Neural crest cell (in vitro differentiated cells): ENCODE results near the gene TSPAN31. TPM values are rescaled to one million over a fixed set of nuclear protein-coding genes. Genes with fewer than 3 reads are reported as not detected.
A peak's percentile ranks its signal among the peaks of the same experiment; 100 is the strongest.

ENCODE experiments used
- DNase-seq: peaks from one replicate; pipeline ENCODE4 v3.0.0; 2021; ENCODE audit warnings: low read depth, mixed read lengths, low spot score
- H3K27ac Mint-ChIP-seq: one replicate; pipeline ENCODE4 v1.8.0; 2021; ENCODE audit warnings: mild to moderate bottlenecking, mixed read lengths; ENCODE audit not compliant: unreplicated experiment
- H3K27me3 Mint-ChIP-seq: 2 replicates; pipeline ENCODE4 v1.8.0; 2021; ENCODE audit warnings: low read depth, mild to moderate bottlenecking, mixed read lengths
- H3K36me3 Mint-ChIP-seq: 2 replicates; pipeline ENCODE4 v1.8.0; 2021; ENCODE audit warnings: low read depth, mild to moderate bottlenecking, mixed read lengths
- H3K4me1 Mint-ChIP-seq: 2 replicates; pipeline ENCODE4 v1.8.0; 2021; ENCODE audit warnings: mixed read lengths
- H3K4me3 Mint-ChIP-seq: one replicate; pipeline ENCODE4 v1.8.0; 2021; ENCODE audit warnings: mild to moderate bottlenecking, mixed read lengths
- H3K9me3 Mint-ChIP-seq: 2 replicates; pipeline ENCODE4 v1.8.0; 2021; ENCODE audit warnings: mixed read lengths
- total RNA-seq: library from RNA; stranded (reverse); gene quantifications from 2 replicates; pipeline ENCODE4 v1.2.1, GENCODE V29; 2021
- TF ChIP-seq, protein P1 (sequence below): fragments of 200-600 bp; sonication (generic); conservative IDR thresholded peaks from 2 replicates; pipeline ENCODE4 v1.5.0; 2021; ENCODE audit warnings: antibody characterized with exemption, mild to moderate bottlenecking

The TSPAN31 gene
- total RNA-seq, 1 donor from 2014 or later: 26.9 TPM

DNA sequence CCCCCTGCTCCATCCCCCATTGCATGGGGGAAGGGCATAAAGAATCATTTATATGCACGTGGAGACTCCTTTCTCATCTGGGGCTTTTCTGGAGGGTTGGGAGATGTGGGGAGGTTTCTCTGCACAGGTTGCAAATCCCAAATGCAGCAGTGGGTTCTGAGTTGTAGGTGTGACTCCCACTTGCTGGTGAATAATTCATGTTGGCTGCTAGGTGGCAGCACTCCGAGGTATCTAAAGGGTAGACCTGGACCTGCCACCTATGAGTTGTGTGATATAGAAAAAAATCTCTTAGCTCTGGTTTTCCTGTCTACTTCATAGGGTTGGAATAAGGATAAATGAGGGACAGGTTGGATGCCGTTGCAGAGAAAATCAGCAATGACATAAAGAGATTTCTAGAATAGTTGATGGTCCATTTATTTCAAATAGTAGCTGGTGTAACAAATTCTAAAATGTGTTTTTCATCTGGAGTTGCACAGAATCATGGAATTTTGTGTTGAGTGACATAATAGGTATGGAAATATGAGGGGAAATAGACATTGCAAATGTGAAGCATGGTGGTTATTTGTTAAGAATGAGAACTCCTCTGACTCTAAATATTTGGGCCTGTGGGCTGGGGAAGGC, 14.6 kb downstream of the TSPAN31 start:
- Mint-ChIP-seq H3K4me3 (peak overlapping the region; percentile 82), H3K4me1 (peaks cover 14% of the 10 kb centered on the region), H3K27ac (no peak overlapping the region), H3K36me3 (peaks cover 2% of the 10 kb centered on the region), H3K27me3 (peaks cover 73% of the 10 kb centered on the region), H3K9me3 (no peaks in the 10 kb centered on the region)
- DNase-seq: no peak
- TF ChIP-seq, protein P1, sequence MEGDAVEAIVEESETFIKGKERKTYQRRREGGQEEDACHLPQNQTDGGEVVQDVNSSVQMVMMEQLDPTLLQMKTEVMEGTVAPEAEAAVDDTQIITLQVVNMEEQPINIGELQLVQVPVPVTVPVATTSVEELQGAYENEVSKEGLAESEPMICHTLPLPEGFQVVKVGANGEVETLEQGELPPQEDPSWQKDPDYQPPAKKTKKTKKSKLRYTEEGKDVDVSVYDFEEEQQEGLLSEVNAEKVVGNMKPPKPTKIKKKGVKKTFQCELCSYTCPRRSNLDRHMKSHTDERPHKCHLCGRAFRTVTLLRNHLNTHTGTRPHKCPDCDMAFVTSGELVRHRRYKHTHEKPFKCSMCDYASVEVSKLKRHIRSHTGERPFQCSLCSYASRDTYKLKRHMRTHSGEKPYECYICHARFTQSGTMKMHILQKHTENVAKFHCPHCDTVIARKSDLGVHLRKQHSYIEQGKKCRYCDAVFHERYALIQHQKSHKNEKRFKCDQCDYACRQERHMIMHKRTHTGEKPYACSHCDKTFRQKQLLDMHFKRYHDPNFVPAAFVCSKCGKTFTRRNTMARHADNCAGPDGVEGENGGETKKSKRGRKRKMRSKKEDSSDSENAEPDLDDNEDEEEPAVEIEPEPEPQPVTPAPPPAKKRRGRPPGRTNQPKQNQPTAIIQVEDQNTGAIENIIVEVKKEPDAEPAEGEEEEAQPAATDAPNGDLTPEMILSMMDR: peak; percentile 59

DNA sequence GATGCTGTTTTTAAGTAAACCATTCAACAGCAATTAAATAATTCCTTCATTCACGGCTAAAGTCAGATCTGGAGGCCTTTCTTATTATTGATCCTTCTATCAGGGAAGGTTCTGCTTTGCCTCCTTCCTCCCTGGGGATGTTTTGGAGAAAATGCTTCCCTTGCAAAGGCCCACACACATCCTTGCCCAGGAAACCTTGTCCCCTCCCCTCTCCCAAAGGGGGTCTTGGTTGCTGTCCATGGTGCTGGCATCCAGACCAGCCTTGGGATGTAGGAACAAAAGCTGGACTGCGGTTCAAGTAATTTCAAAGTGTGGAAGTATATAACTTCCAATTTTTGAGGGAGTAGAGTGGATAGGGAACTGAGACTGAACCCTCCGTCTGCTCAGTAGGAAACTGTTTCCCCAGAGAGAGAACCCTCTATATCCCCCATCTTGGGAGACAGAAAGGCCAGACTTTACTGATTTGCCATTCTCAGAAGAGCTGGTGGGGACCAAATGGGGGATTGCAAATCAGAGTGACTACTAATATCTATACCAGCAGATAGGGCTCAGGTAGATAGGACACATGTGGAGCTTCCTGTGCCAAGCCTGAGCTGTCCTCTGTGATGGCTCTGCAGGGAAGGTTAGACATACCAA, 15.6 kb downstream of the TSPAN31 start:
- peaks cover 2% of the 10 kb centered on the region for H3K36me3 Mint-ChIP-seq
- no peaks in the 10 kb centered on the region for H3K9me3 Mint-ChIP-seq
- TF ChIP-seq, protein P1: no peak
- peaks cover 80% of the 10 kb centered on the region for H3K27me3 Mint-ChIP-seq
- no peak overlapping the region for H3K27ac Mint-ChIP-seq
- no peak for DNase-seq
- H3K4me3 Mint-ChIP-seq: peak overlapping the region; percentile 82
- H3K4me1 Mint-ChIP-seq: peaks cover 11% of the 10 kb centered on the region

DNA sequence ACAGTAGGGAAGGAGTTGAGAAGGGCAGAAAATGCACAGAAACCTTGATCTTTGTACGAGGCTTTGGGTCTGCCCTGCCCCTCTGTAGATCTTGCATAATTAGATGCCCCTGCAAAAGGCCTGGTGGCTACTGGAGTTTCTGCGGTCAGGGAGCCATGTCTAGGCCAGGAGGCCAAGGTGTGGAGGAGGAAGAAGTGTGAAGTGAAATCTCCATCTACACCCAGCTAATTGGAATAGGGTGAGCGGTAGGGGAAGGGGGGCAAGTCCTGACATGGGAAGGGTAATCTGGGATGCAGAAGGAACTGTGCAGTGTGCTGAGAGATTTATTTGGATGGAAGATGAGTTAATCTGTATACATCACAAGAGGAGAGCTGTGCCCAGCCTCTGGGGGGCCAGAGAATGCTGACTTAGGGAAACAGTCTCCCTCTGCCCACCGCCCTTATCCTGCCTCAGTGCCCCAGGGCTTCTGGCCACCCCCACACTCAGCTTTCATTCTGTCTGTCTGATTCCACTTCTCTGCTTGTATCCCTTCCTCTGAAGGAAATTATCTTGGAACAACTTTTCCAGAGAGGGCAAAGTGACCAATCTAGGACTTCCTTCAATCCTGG, 16.7 kb downstream of the TSPAN31 start:
- TF ChIP-seq, protein P1: no peak
- DNase-seq: no peak
- Mint-ChIP-seq H3K36me3 (peaks cover 2% of the 10 kb centered on the region), H3K4me1 (peaks cover 9% of the 10 kb centered on the region), H3K4me3 (peak overlapping the region; percentile 36), H3K9me3 (no peaks in the 10 kb centered on the region), H3K27ac (no peak overlapping the region), H3K27me3 (peaks cover 84% of the 10 kb centered on the region)

GRCh38 chr12:57762463-57762862, 17.6 kb downstream of the TSPAN31 start:
- peaks cover 87% of the 10 kb centered on the region for H3K27me3 Mint-ChIP-seq
- H3K4me3 Mint-ChIP-seq: no peak overlapping the region
- no peak overlapping the region for H3K27ac Mint-ChIP-seq
- no peaks in the 10 kb centered on the region for H3K9me3 Mint-ChIP-seq
- peaks cover 10% of the 10 kb centered on the region for H3K4me1 Mint-ChIP-seq
- DNase-seq: no peak
- H3K36me3 Mint-ChIP-seq: peaks cover 2% of the 10 kb centered on the region
- TF ChIP-seq, protein P1: no peak

DNA sequence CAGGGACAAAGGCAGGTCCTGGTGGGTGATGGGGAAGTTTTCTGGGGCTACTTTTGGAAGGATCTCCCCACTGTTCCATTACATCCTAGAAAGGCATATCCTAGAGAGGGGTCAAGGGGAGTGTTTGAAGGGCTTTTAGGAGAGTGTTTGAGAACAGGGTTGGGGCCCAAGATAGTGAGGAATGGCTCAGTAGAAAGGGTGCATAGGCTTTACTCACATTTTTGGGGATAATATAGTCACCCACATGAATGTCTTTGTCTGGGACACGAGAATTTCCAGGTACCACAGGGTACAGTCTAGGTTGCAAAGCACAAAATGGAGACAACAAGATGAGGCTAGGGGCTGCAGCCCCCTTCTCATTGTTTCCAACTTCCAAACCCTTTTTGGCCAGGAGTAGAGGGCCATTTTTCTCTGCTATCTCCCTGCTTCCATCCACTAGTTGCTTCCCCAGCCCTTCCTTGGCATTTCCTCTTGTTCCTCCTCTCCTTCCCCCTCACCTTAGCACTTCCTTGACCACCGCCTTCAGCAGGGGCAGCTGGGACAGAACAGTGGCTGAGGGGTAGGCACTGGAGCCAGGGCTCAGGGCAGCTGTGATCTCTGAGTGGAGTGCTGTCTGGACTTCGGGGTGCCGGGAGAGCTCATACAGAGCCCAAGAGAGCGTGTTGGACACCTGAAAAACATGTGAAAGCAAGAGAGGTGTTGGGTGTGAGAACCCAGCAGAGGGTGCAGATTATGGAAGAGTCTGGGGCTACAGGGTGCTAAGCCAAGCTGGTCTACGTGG, 19.2 kb downstream of the TSPAN31 start:
- H3K27ac Mint-ChIP-seq: no peak overlapping the region
- peaks cover 7% of the 10 kb centered on the region for H3K36me3 Mint-ChIP-seq
- peaks cover 10% of the 10 kb centered on the region for H3K4me1 Mint-ChIP-seq
- TF ChIP-seq, protein P1: no peak
- peak overlapping the region; percentile 19 for H3K4me3 Mint-ChIP-seq
- H3K9me3 Mint-ChIP-seq: no peaks in the 10 kb centered on the region
- DNase-seq: no peak
- peaks cover 95% of the 10 kb centered on the region for H3K27me3 Mint-ChIP-seq
